HepG2 (cell line): ENCODE measurements around the gene AGT. TPM values are rescaled to one million over a fixed set of nuclear protein-coding genes. Genes with fewer than 3 reads are reported as not detected.
"Not testable (repeated sequence)": the region's sequence is repeated elsewhere in the genome, so short reads cannot be mapped to it uniquely, and the experiment has no call there.

Experiments
- ATAC-seq: fragments of 200-7000 bp; cut with Tn5 transposase; 3 replicates; pipeline ENCODE4 v1.9.1; 2020; ENCODE audit warnings: mild to moderate bottlenecking, moderate library complexity
- BruUV-seq: library from RNA; stranded (reverse); fragments of 400-500 nt; replicated peaks from 2 replicates; lab custom pipeline; 2021; lab: Mats Ljungman, UMichigan
- CTCF ChIA-PET: fragments of 300-600 bp; formaldehyde crosslinking; extraction: SDS; loops from one replicate; lab custom pipeline; 2021; ENCODE audit warnings: low total read pairs, inconsistent platforms, low intra/inter-chr PET ratio; lab: Yijun Ruan, JAX
- POLR2A ChIA-PET: fragments of 350-600 bp; sonication (Branson Sonifier 250); formaldehyde crosslinking; loops from one replicate; lab custom pipeline; 2020; ENCODE audit warnings: antibody characterized with exemption, inconsistent platforms; lab: Yijun Ruan, JAX
- DNase-seq: peaks from one replicate; pipeline ENCODE4 v3.0.0-alpha.2; 2015; ENCODE audit warnings: low spot score
- FAIRE-seq: peaks from 3 replicates; lab custom pipeline; 2011; peaks lifted over from hg19 to GRCh38; lab: Jason Lieb, UNC
- H2AFZ ChIP-seq: one replicate; pipeline ENCODE4 v1.6.1; 2011; ENCODE audit warnings: low read length, inconsistent platforms
- H3K27ac ChIP-seq: fragments of 300-600 bp; 3 replicates; pipeline ENCODE4 v1.8.0; 2011; ENCODE audit warnings: mixed run types, mild to moderate bottlenecking, mixed read lengths, low read length, inconsistent platforms; ENCODE audit not compliant: insufficient read depth; ENCODE audit errors: extremely low read length
- H3K27me3 ChIP-seq, 2 experiments: fragments of 200-600 bp in 1 of 2; 2 replicates in 1 of 2; 3 replicates in 1 of 2; pipeline versions ENCODE4 v1.6.0 to v1.8.0; 2011; ENCODE audit warnings: low read length in 2 of 2, mild to moderate bottlenecking in 2 of 2, moderate library complexity in 2 of 2, inconsistent platforms in 1 of 2; ENCODE audit not compliant: insufficient read depth in 2 of 2, control insufficient read depth in 1 of 2
- H3K36me3 ChIP-seq, 2 experiments: fragments of 200-600 bp in 1 of 2; replicated peaks in 1 of 2; 2 replicates in 1 of 2; 3 replicates in 1 of 2; pipeline versions ENCODE4 v1.5.1 to v1.8.0; 2011; ENCODE audit warnings: low read length in 2 of 2, inconsistent platforms in 1 of 2; ENCODE audit not compliant: insufficient read depth in 2 of 2, control insufficient read depth in 1 of 2
- H3K4me1 ChIP-seq: 2 replicates; pipeline ENCODE4 v1.5.1; 2012; ENCODE audit warnings: low read length, inconsistent platforms; ENCODE audit not compliant: insufficient read depth
- H3K4me2 ChIP-seq: 2 replicates; pipeline ENCODE4 v1.6.0; 2011; ENCODE audit warnings: low read depth, low read length, inconsistent platforms
- H3K4me3 ChIP-seq, 3 experiments: fragments of 200-600 bp in 1 of 3; sonication (generic), shearing (Covaris generic) in 1 of 3; replicated peaks in 1 of 3; 2 replicates each; pipeline ENCODE4 v1.5.1; 2011 to 2016; ENCODE audit warnings: low read length in 3 of 3, inconsistent platforms in 2 of 3, low read depth in 2 of 3, mild to moderate bottlenecking in 2 of 3, control low read depth in 1 of 3, mixed read lengths in 1 of 3; ENCODE audit not compliant: insufficient read depth in 1 of 3
- H3K79me2 ChIP-seq: one replicate; pipeline ENCODE4 v1.6.1; 2011; ENCODE audit warnings: low read length, inconsistent platforms; ENCODE audit not compliant: insufficient read depth
- H3K9ac ChIP-seq: 2 replicates; pipeline ENCODE4 v1.6.0; 2011; ENCODE audit warnings: mild to moderate bottlenecking, low read depth, low read length, inconsistent platforms; ENCODE audit not compliant: insufficient read depth
- H3K9me3 ChIP-seq: 2 replicates; pipeline ENCODE4 v1.5.1; 2012; ENCODE audit warnings: mild to moderate bottlenecking, low read length
- H4K20me1 ChIP-seq: 2 replicates; pipeline ENCODE4 v1.6.0; 2011; ENCODE audit warnings: inconsistent platforms, mild to moderate bottlenecking, low read length, moderate library complexity; ENCODE audit not compliant: insufficient read depth
- EP300 ChIP-seq, 3 experiments: sonication (generic) in 1 of 3; formaldehyde crosslinking in 1 of 3; IDR thresholded peaks; 2 replicates each; pipeline versions ENCODE4 v1.5.1 to v1.6.1; 2011 to 2020; ENCODE audit warnings: low read depth in 2 of 3, low read length in 2 of 3, borderline replicate concordance in 1 of 3, improper control_type of control experiment in 1 of 3, mild to moderate bottlenecking in 1 of 3, missing genetic modification reagents in 1 of 3, moderate library complexity in 1 of 3
- NBN ChIP-seq: fragments of 450-650 bp; conservative IDR thresholded peaks from 2 replicates; pipeline ENCODE4 v1.6.1; 2017
- RCOR2 ChIP-seq: IDR thresholded peaks from 2 replicates; pipeline ENCODE4 v1.6.1; 2016; ENCODE audit warnings: missing biosample characterization, missing genetic modification reagents
- SNRNP70 ChIP-seq: fragments of 200-400 bp; formaldehyde crosslinking; IDR thresholded peaks from 2 replicates; pipeline ENCODE4 v1.6.1; 2017; ENCODE audit warnings: mild to moderate bottlenecking, low read depth, low read length, moderate library complexity
- TEAD2 ChIP-seq: sonication (generic); formaldehyde crosslinking; IDR thresholded peaks from 2 replicates; pipeline ENCODE4 v1.9.0; 2021; ENCODE audit warnings: missing genetic modification reagents
- ZKSCAN8 ChIP-seq: IDR thresholded peaks from 2 replicates; pipeline ENCODE4 v1.6.1; 2016; ENCODE audit warnings: borderline replicate concordance, missing genetic modification reagents, missing compliant biosample characterization
- ZNF136 ChIP-seq: sonication (generic); formaldehyde crosslinking; IDR thresholded peaks from 2 replicates; pipeline ENCODE4 v1.8.1; 2022; ENCODE audit warnings: low read depth, mild to moderate bottlenecking, moderate library complexity, missing genetic modification reagents
- ZNF143 ChIP-seq: sonication (generic); formaldehyde crosslinking; IDR thresholded peaks from 2 replicates; pipeline ENCODE4 v1.4.0; 2020; ENCODE audit warnings: missing genetic modification reagents
- ZNF430 ChIP-seq: sonication (generic); formaldehyde crosslinking; IDR thresholded peaks from 2 replicates; pipeline ENCODE4 v1.9.0; 2021; ENCODE audit warnings: mild to moderate bottlenecking, missing genetic modification reagents
- WGBS: methylation state at CpG from one replicate; pipeline ENCODE4 v1.1.6; 2017; ENCODE audit warnings: low lambda C conversion rate; 5-methylcytosine and 5-hydroxymethylcytosine counted together
- in situ Hi-C: cut with HindIII; loops from 2 replicates; pipeline ENCODE4 v1.10.0; 2017; ENCODE audit warnings: low pct_unique_long_range_greater_than_20kb; ENCODE audit not compliant: extremely low pct_ligation_motif_present
- intact Hi-C: fragments of 100-400 bp; cut with micrococcal nuclease; formaldehyde crosslinking; loops from one replicate; pipeline ENCODE4 v1.10.0; 2022; ENCODE audit not compliant: unreplicated experiment
- polyA plus RNA-seq, 8 experiments: library from polyadenylated mRNA; depleted of rRNA in 3 of 8; stranded (reverse) in 7 of 8; unstranded in 1 of 8; fragments of >200 nt; fragmentation: Illumina TruSeq in 4 of 8; extraction: Trizol in 4 of 8; gene quantifications; 2 replicates each; pipeline versions ENCODE4 v1.2.1 to v1.2.3, GENCODE V29; 2011 to 2016; ENCODE audit warnings: low read depth in 4 of 8, missing spikeins in 1 of 8, mixed read lengths in 1 of 8; ENCODE audit not compliant: insufficient read depth in 1 of 8
- total RNA-seq, 5 experiments: library from RNA; depleted of rRNA; stranded (reverse); fragments of >200 nt; fragmentation: Illumina TruSeq; extraction: Trizol; gene quantifications; 2 replicates each; pipeline ENCODE4 v1.2.3, GENCODE V29; 2016; ENCODE audit warnings: low read depth in 1 of 5
- TF ChIP-seq, protein P1 (sequence below): sonication (generic); formaldehyde crosslinking; IDR thresholded peaks from 2 replicates; pipeline ENCODE4 v1.4.0; 2020; ENCODE audit warnings: missing genetic modification reagents
- TF ChIP-seq, protein P2 (sequence below), 2 experiments: sonication (generic) in 1 of 2; formaldehyde crosslinking in 1 of 2; IDR thresholded peaks; 2 replicates each; pipeline versions ENCODE4 v1.5.1 to v1.6.1; 2011 to 2020; ENCODE audit warnings: borderline replicate concordance in 1 of 2, low read depth in 1 of 2, low read length in 1 of 2, mild to moderate bottlenecking in 1 of 2, missing genetic modification reagents in 1 of 2, moderate library complexity in 1 of 2

The AGT gene
- total and polyA plus RNA-seq, 2 of the 13 experiments (the other 11 are each of a cell fraction or from before 2014, with no cell fraction given): 892 to 2,071 TPM

DNA sequence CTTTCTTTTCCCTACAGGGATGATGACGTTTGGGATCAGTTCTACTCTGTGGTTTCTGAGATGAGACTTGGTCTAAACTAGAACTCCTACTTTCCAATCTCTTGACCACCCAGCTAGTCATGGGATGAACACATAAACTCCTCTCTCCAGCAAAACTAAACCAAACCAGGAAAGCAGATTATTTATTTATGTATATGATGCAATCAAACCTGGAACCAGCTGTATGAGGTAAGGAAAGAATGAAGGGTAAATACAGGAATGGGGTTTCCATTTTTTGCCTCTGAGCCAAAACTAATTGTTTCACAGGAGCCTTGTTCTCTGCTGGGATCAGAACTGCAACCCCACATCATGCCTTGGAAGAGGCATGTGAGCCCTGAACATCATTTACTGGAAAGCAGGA is 3.3 kb upstream of the AGT start (continued):
- TF ChIP-seq ZKSCAN8 (no peak), TEAD2 (CRISPR knock-in tag) (no peak), SNRNP70 (no peak), NBN (no peak)

DNA sequence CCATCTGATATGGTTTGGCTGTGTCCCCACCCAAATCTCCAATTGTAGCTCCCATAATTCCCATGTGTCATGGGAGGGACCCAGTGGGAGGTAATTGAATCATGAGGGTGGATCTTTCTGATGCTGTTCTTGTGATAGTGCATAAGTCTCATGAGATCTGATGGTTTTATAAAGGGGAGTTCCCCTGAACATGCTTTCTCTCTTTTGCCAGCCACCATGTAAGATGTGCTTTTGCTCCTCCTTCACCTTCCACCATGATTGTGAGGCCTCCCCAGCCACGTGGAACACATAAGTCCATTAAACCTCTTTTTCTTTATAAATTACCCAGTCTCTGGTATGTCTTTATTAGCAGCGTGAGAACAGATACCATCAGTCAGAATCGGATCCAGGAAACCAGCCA is 2.5 kb upstream of the AGT start:
- H3K36me3 ChIP-seq, DNase-seq, FAIRE-seq, ATAC-seq, H3K4me2 ChIP-seq, H3K9me3 ChIP-seq, H3K27me3 ChIP-seq, in situ Hi-C loops, H3K9ac ChIP-seq, BruUV-seq, CTCF ChIA-PET, H3K4me3 ChIP-seq, H3K27ac ChIP-seq, H2AFZ ChIP-seq: not testable (repeated sequence)
- Histone ChIP-seq H3K79me2 (peaks cover 27% of the 10 kb centered on the region), H3K4me1 (peaks cover 48% of the 10 kb centered on the region), H4K20me1 (peaks cover 19% of the 10 kb centered on the region; the same call in 1 of the 2 replicates)
- POLR2A ChIA-PET: interaction anchor here (7.9 kb wide), 1 partner anchor 13 kb away, joined by 110 read pairs; no protein-coding TSS in a partner anchor
- 82% methylated on average over 3 of the region's 3 CpGs for WGBS
- peak; percentile 97 for TF ChIP-seq ZNF430 (CRISPR knock-in tag)
- intact Hi-C loops: loop anchor here (10.0 kb wide), 1 partner anchor 258 kb away; the partner anchor contains the start of genes ARV1 and TTC13

DNA sequence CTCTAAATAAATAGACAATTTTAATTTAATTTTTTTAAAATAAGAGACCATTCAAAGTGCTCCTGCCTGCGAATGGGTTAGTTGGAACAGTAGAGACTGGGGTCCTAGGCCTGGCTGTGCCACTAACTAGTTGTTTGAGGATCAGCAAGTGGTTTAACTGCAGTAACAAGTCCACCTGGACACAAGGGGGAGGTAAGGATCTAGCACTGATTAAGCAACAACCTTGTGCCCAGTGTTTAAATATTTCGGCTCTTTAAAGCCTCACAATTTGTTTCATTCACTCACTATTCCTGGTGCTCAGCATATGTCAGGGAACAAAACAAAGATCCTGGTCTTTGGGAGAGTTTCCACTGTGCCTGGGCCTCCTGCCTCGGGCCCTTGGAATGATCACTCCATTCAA is 1.6 kb upstream of the AGT start:
- CTCF ChIA-PET: interaction anchor here (1.5 kb wide), 1 partner anchor 57 kb away, joined by 6 read pairs; no protein-coding TSS in a partner anchor
- intact Hi-C loops: loop anchor here (2.0 to 10.0 kb wide), 3 partner anchors 13 to 259 kb away; partner anchors contain the start of genes ARV1 and TTC13
- in situ Hi-C loops: no loop called here
- H3K4me3 ChIP-seq: no peak overlapping the region; a peak in 1 of 6 replicates
- ATAC-seq: no peak
- no TSS peak for BruUV-seq
- POLR2A ChIA-PET: interaction anchor here (0.9 to 7.9 kb wide), 7 partner anchors 9 to 74 kb away, joined by 4 to 110 read pairs (median 24); partner anchors contain the start of gene COG2
- peaks cover 0 to 2% of the 10 kb centered on the region in 2 experiments; a peak in 1 of 5 replicates for H3K27me3 ChIP-seq
- H4K20me1 ChIP-seq: peaks cover 28% of the 10 kb centered on the region
- FAIRE-seq: peak; percentile 68
- peak; percentile 63 for DNase-seq
- H3K4me2 ChIP-seq: peak overlapping the region; percentile 97
- H2AFZ ChIP-seq: no peak overlapping the region
- no peaks in the 10 kb centered on the region for H3K9me3 ChIP-seq
- peaks cover 36% of the 10 kb centered on the region for H3K79me2 ChIP-seq
- H3K9ac ChIP-seq: peak overlapping the region; percentile 91
- H3K27ac ChIP-seq: peak overlapping the region; percentile 93
- 17% methylated on average over 3 of the region's 3 CpGs for WGBS
- H3K4me1 ChIP-seq: peaks cover 57% of the 10 kb centered on the region
- peaks cover 1 to 5% of the 10 kb centered on the region in 2 experiments; a peak in 2 of 5 replicates for H3K36me3 ChIP-seq
- TF ChIP-seq, protein P1, sequence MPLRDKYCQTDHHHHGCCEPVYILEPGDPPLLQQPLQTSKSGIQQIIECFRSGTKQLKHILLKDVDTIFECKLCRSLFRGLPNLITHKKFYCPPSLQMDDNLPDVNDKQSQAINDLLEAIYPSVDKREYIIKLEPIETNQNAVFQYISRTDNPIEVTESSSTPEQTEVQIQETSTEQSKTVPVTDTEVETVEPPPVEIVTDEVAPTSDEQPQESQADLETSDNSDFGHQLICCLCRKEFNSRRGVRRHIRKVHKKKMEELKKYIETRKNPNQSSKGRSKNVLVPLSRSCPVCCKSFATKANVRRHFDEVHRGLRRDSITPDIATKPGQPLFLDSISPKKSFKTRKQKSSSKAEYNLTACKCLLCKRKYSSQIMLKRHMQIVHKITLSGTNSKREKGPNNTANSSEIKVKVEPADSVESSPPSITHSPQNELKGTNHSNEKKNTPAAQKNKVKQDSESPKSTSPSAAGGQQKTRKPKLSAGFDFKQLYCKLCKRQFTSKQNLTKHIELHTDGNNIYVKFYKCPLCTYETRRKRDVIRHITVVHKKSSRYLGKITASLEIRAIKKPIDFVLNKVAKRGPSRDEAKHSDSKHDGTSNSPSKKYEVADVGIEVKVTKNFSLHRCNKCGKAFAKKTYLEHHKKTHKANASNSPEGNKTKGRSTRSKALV (CRISPR knock-in tag): no peak
- TF ChIP-seq RCOR2 (CRISPR knock-in tag) (0 out of 2 replicates have a peak, but pooled peaks have one; percentile 30), ZNF136 (CRISPR knock-in tag) (no peak), ZNF143 (CRISPR knock-in tag) (no peak), EP300 (IDR thresholded peaks at IDR 0.05; ENCODE audit: low read depth in 2 of 2, low read length in 2 of 2) (peak in 1 of 2 experiments; percentile 22; a peak in 1 of 4 replicates), EP300 (CRISPR knock-in tag; IDR thresholded peaks at IDR 0.05; ENCODE audit: borderline replicate concordance) (no peak)
- TF ChIP-seq, protein P2, sequence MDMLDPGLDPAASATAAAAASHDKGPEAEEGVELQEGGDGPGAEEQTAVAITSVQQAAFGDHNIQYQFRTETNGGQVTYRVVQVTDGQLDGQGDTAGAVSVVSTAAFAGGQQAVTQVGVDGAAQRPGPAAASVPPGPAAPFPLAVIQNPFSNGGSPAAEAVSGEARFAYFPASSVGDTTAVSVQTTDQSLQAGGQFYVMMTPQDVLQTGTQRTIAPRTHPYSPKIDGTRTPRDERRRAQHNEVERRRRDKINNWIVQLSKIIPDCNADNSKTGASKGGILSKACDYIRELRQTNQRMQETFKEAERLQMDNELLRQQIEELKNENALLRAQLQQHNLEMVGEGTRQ (IDR thresholded peaks at IDR 0.05; ENCODE audit: low read depth, low read length): no peak
- TF ChIP-seq, protein P2 (CRISPR knock-in tag; IDR thresholded peaks at IDR 0.05; ENCODE audit: borderline replicate concordance): no peak
